Activated naive CD4-positive, alpha-beta T cell treated with anti-CD3 and anti-CD28 coated beads, Interleukin-2, amount 10 ng/mL, durations not matched to agents 7 days and 5 days (primary cell): ENCODE data around the gene CLSTN3.
A peak's percentile ranks its signal among the peaks of the same experiment; 100 is the strongest.
"Not testable (repeated sequence)": the region's sequence is repeated elsewhere in the genome, so short reads cannot be mapped to it uniquely, and the experiment has no call there.

Experiments used
- CTCF ChIA-PET: fragments of 350-600 bp; sonication (Branson Sonifier 250); formaldehyde crosslinking; loops from one replicate; lab custom pipeline; 2021; ENCODE audit warnings: antibody characterized with exemption; lab: Charles Lee
- DNase-seq: peaks from one replicate; pipeline ENCODE4 v3.0.0-alpha.2; 2020
- H3K27ac Mint-ChIP-seq: one replicate; pipeline ENCODE4 v1.8.0; 2021; ENCODE audit warnings: mild to moderate bottlenecking, moderate library complexity, mixed read lengths
- H3K27me3 Mint-ChIP-seq: one replicate; pipeline ENCODE4 v1.8.0; 2021; ENCODE audit warnings: mild to moderate bottlenecking, mixed read lengths
- H3K36me3 Mint-ChIP-seq: one replicate; pipeline ENCODE4 v1.8.0; 2021; ENCODE audit warnings: mixed read lengths
- H3K4me1 Mint-ChIP-seq: one replicate; pipeline ENCODE4 v1.8.0; 2021; ENCODE audit warnings: mixed read lengths
- H3K4me3 Mint-ChIP-seq: one replicate; pipeline ENCODE4 v1.8.0; 2021; ENCODE audit warnings: mild to moderate bottlenecking, moderate library complexity, mixed read lengths
- H3K9me3 Mint-ChIP-seq: one replicate; pipeline ENCODE4 v1.8.0; 2021; ENCODE audit warnings: mixed read lengths

Gene CLSTN3

DNA sequence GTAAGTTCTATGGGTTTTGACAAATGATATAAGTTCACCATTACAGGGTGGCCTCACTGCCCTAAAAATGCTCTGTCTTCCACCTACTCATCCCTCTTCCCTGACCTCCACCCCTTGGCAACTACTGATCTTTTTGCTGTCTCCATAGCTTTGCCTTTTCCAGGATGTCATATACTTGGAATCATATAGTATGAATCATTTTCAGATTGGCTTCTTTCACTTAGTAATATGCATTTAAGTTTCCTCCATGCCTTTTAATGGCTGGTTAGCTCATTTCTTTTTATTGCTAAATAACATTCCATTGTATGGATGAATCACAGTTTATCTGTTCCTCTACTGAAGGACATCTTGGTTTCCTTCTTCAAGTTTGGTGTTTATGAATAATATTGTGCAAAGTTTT is 45.3 kb downstream of the CLSTN3 start:
- H3K36me3 Mint-ChIP-seq: peaks cover 1% of the 10 kb centered on the region
- CTCF ChIA-PET: interaction anchor here (1.1 kb wide), 1 partner anchor 11 kb away, joined by 5 read pairs; no protein-coding TSS in a partner anchor
- no peak overlapping the region for H3K27ac Mint-ChIP-seq

DNA sequence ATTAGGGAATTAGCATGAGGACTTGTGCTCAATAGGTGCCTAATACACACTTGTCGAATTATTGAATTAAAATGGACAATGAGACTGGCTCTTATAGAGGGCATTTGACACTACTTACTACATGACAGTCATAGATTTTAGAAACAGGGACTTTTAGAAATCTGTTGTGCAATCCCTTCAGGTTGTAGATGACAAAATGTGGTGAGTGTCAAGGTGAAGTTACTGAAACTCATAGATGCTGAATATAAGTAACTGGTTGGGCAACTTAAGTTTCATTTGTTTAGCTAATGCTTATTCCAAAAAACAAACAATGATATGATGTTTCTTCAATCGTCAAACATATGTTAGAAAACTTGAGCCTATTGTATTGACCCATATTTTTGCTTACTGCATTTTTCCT is 46.4 kb downstream of the CLSTN3 start:
- Mint-ChIP-seq H3K9me3 (peaks cover 7% of the 10 kb centered on the region), H3K27ac (no peak overlapping the region), H3K27me3 (peaks cover 43% of the 10 kb centered on the region), H3K4me1 (no peaks in the 10 kb centered on the region), H3K4me3 (no peak overlapping the region), H3K36me3 (no peaks in the 10 kb centered on the region)
- CTCF ChIA-PET: interaction anchor here (1.4 kb wide), 1 partner anchor 31 kb away, joined by 3 read pairs; no protein-coding TSS in a partner anchor
- DNase-seq: no peak

More for the DNA sequence above, 45.3 kb downstream of the CLSTN3 start:
- H3K4me3 Mint-ChIP-seq: no peak overlapping the region
- H3K9me3 Mint-ChIP-seq: peaks cover 9% of the 10 kb centered on the region
- H3K4me1 Mint-ChIP-seq: no peaks in the 10 kb centered on the region
- H3K27me3 Mint-ChIP-seq: peaks cover 38% of the 10 kb centered on the region
- DNase-seq: no peak

- H3K27me3 Mint-ChIP-seq: peaks cover 45% of the 10 kb centered on the region
- H3K4me3 Mint-ChIP-seq: no peak overlapping the region
- no peaks in the 10 kb centered on the region for H3K4me1 Mint-ChIP-seq
- DNase-seq: no peak
- no peak overlapping the region for H3K27ac Mint-ChIP-seq
- H3K36me3 Mint-ChIP-seq: no peaks in the 10 kb centered on the region
- CTCF ChIA-PET: interaction anchor here (1.1 kb wide), 1 partner anchor 14 kb away, joined by 3 read pairs; no protein-coding TSS in a partner anchor
- no peaks in the 10 kb centered on the region for H3K9me3 Mint-ChIP-seq
These were observed 48.3 kb downstream of the CLSTN3 start for GRCh38 chr12:7178481-7178880.

DNA sequence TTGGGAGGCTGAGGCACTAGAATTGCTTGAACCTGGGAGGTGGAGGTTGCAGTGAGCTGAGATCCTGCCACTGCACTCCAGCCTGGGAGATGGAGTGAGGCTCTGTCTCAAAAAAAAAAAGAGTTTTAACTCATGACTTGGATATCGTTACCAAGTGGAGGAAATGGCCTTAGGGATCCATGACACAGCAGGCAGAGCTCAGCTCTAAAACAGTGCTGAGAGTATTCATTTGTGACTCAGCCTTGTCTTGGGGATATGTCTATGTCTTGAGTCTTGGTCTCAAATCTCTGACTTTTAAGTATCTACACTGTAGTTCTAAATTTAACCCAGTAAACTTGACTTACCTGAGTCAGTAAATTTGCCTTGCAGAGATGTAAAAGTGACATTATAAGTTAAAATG is 50.5 kb downstream of the CLSTN3 start:
- Mint-ChIP-seq H3K9me3 (no peaks in the 10 kb centered on the region), H3K27me3 (peaks cover 30% of the 10 kb centered on the region), H3K36me3 (no peaks in the 10 kb centered on the region), H3K27ac (no peak overlapping the region), H3K4me1 (no peaks in the 10 kb centered on the region), H3K4me3 (no peak overlapping the region)
- no peak for DNase-seq
- CTCF ChIA-PET: interaction anchor here (0.7 kb wide), 1 partner anchor 16 kb away, joined by 3 read pairs; no protein-coding TSS in a partner anchor

DNA sequence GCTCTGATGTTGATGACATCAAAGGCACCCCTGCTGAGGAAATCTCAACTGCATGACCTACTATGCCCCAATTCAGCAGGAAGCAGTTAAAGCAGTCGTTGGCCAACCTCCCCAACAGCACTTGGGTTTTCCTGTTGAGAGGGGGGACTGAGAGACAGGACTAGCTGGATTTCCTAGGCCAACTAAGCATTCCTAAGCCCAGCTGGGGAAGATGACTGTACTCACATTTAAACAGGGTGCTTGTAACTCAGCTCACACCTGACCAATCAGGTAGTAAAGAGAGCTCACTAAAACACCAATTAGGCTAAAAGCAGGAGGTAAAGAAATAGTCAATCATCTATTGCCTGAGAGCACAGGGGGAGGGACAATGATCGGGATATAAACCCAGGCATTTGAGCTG is 55.9 kb downstream of the CLSTN3 start:
- not testable (repeated sequence) for H3K4me3 Mint-ChIP-seq, H3K27me3 Mint-ChIP-seq, H3K27ac Mint-ChIP-seq, DNase-seq, H3K9me3 Mint-ChIP-seq, H3K36me3 Mint-ChIP-seq
- H3K4me1 Mint-ChIP-seq: peaks cover 28% of the 10 kb centered on the region
- CTCF ChIA-PET: interaction anchor here (0.9 to 1.1 kb wide), 2 partner anchors 11 to 41 kb away, joined by 4 to 5 read pairs; no protein-coding TSS in a partner anchor

DNA sequence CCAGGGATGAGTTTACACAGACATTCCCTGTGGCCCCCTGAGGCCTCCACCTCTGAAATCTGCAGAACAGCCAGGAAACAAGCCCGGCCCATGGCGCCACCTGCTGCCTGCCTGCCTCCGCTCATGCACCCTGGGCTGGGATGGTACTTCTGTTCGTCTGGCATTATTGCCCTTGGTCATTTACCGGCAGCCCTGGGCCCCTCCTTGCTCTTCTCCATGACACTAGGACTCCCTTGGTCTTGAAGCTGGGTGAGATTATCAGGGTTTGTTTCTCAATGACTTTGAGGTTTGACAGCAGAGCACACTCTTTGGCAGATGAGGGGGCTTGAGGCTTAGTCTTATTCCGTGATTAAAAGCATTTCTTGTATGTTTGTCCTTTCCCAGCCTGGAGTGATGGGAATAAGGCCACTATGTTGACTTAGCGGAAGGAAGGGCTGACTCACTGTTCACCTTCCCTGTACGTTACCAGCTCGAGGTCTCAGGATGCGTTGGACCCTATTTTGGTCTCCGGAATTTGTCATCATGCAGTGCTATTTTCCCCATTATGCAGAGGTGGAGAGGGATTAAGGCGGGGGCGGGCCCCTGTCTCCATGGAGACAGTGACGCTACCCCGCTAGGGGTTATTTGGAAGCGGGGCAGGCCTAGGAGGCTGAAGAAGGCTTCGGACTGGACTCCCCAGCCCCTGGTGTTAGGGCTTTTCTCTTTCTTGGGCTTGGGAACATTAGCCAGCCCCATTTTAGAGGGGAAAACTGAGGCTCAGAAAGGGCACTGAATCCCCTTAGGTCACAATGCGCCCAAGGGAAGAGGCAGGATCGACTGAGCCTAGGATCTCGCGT is 58.6 kb downstream of the CLSTN3 start:
- CTCF ChIA-PET: interaction anchor here (0.7 to 1.6 kb wide), 5 partner anchors 24 to 76 kb away, joined by 3 to 7 read pairs (median 4); no protein-coding TSS in a partner anchor
- Mint-ChIP-seq H3K36me3 (peaks cover 13% of the 10 kb centered on the region), H3K4me1 (peaks cover 32% of the 10 kb centered on the region), H3K27ac (peak overlapping the region; percentile 91), H3K9me3 (no peaks in the 10 kb centered on the region), H3K27me3 (no peaks in the 10 kb centered on the region), H3K4me3 (peak overlapping the region; percentile 92)
- peak; percentile 76 for DNase-seq

- Mint-ChIP-seq H3K27ac (peak within 1 kb of the TSS; percentile 91), H3K4me1 (peaks cover 32% of the 10 kb centered on the region), H3K36me3 (peaks cover 17% of the 10 kb centered on the region), H3K9me3 (no peaks in the 10 kb centered on the region), H3K27me3 (no peaks in the 10 kb centered on the region), H3K4me3 (peak within 1 kb of the TSS; percentile 92)
- CTCF ChIA-PET: interaction anchor here (0.7 to 1.6 kb wide), 4 partner anchors 25 to 50 kb away, joined by 4 to 7 read pairs (median 5); no protein-coding TSS in a partner anchor
- DNase-seq: peak; percentile 90
These were observed 59.5 kb downstream of the CLSTN3 start, which contains the start of gene PEX5 for GRCh38 chr12:7189398-7190267. PEX5 (plus strand) TSS chr12:7189686; CDS start chr12:7190378, 692 bp downstream.

GRCh38 chr12:7190268-7191055 is 60.3 kb downstream of the CLSTN3 start:
- no peak overlapping the region for H3K27ac Mint-ChIP-seq
- CTCF ChIA-PET: no interaction called here
- no peak for DNase-seq
- H3K4me3 Mint-ChIP-seq: peak overlapping the region; percentile 78
- H3K4me1 Mint-ChIP-seq: peaks cover 32% of the 10 kb centered on the region
- H3K36me3 Mint-ChIP-seq: peaks cover 18% of the 10 kb centered on the region
- no peaks in the 10 kb centered on the region for H3K9me3 Mint-ChIP-seq
- H3K27me3 Mint-ChIP-seq: no peaks in the 10 kb centered on the region

DNA sequence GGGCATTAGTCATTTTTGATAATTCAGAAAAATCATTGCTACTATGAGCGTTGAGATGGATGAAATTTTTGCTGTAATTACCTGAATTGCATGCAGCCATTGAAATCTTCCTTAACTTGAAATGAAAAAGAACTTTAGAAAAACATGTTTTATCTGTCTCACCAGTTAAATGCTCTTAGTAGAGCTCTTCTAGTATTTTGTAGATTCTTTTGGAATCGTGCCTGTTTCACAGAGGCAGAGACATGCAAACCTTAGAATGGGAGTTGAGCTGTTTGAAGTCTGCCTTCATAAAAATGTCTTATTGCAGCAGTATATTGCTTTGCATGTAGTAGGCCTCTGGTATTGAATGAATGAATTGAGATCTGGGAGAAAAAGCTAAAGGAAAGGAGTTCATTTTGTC is 63.5 kb downstream of the CLSTN3 start:
- no peak for DNase-seq
- no peaks in the 10 kb centered on the region for H3K27me3 Mint-ChIP-seq
- H3K27ac Mint-ChIP-seq: no peak overlapping the region
- H3K9me3 Mint-ChIP-seq: no peaks in the 10 kb centered on the region
- H3K4me1 Mint-ChIP-seq: peaks cover 20% of the 10 kb centered on the region
- peaks cover 20% of the 10 kb centered on the region for H3K36me3 Mint-ChIP-seq
- H3K4me3 Mint-ChIP-seq: no peak overlapping the region
- CTCF ChIA-PET: interaction anchor here (2.1 kb wide), 1 partner anchor 13 kb away, joined by 6 read pairs; no protein-coding TSS in a partner anchor

GRCh38 chr12:7197841-7198240 is 67.7 kb downstream of the CLSTN3 start:
- peaks cover 31% of the 10 kb centered on the region for H3K36me3 Mint-ChIP-seq
- no peak for DNase-seq

GRCh38 chr12:7203109-7203508 is 72.9 kb downstream of the CLSTN3 start:
- H3K27me3 Mint-ChIP-seq: no peaks in the 10 kb centered on the region
- CTCF ChIA-PET: no interaction called here
- no peak overlapping the region for H3K27ac Mint-ChIP-seq
- H3K36me3 Mint-ChIP-seq: peaks cover 41% of the 10 kb centered on the region
- H3K4me3 Mint-ChIP-seq: no peak overlapping the region
- H3K4me1 Mint-ChIP-seq: no peaks in the 10 kb centered on the region
- DNase-seq: no peak
- H3K9me3 Mint-ChIP-seq: peaks cover 2% of the 10 kb centered on the region

More at GRCh38 chr12:7197841-7198240, 67.7 kb downstream of the CLSTN3 start:
- peaks cover 2% of the 10 kb centered on the region for H3K9me3 Mint-ChIP-seq
- no peak overlapping the region for H3K4me3 Mint-ChIP-seq
- CTCF ChIA-PET: no interaction called here
- H3K27ac Mint-ChIP-seq: no peak overlapping the region
- peaks cover under 1% of the 10 kb centered on the region for H3K4me1 Mint-ChIP-seq
- H3K27me3 Mint-ChIP-seq: no peaks in the 10 kb centered on the region

GRCh38 chr12:7205091-7205490 is 74.9 kb downstream of the CLSTN3 start:
- peaks cover 59% of the 10 kb centered on the region for H3K36me3 Mint-ChIP-seq
- no peaks in the 10 kb centered on the region for H3K27me3 Mint-ChIP-seq
- no peaks in the 10 kb centered on the region for H3K4me1 Mint-ChIP-seq
- H3K4me3 Mint-ChIP-seq: no peak overlapping the region
- no peak for DNase-seq
- no peak overlapping the region for H3K27ac Mint-ChIP-seq
- CTCF ChIA-PET: interaction anchor here (2.2 kb wide), 1 partner anchor 10 kb away, joined by 6 read pairs; no protein-coding TSS in a partner anchor
- peaks cover 2% of the 10 kb centered on the region for H3K9me3 Mint-ChIP-seq

GRCh38 chr12:7206691-7207090 is 76.5 kb downstream of the CLSTN3 start:
- no peak for DNase-seq
- Mint-ChIP-seq H3K27me3 (no peaks in the 10 kb centered on the region), H3K36me3 (peaks cover 64% of the 10 kb centered on the region), H3K4me1 (no peaks in the 10 kb centered on the region), H3K27ac (no peak overlapping the region), H3K9me3 (peaks cover 5% of the 10 kb centered on the region), H3K4me3 (no peak overlapping the region)
- CTCF ChIA-PET: interaction anchor here (2.2 kb wide), 1 partner anchor 12 kb away, joined by 6 read pairs; no protein-coding TSS in a partner anchor
